NCI-H226 (cell line): Measurements from ENCODE around the gene ASTN2.
A peak's percentile ranks its signal among the peaks of the same experiment; 100 is the strongest.

Experiments used
- DNase-seq: peaks from one replicate; pipeline ENCODE4 v3.0.0-alpha.2; 2015

ASTN2 gene

GRCh38 chr9:116789081-116789480 lies 625.8 kb downstream of the ASTN2 start:
- no peak for DNase-seq

- DNase-seq, result no peak
These were observed 628.1 kb downstream of the ASTN2 start for GRCh38 chr9:116786737-116787136.

DNA sequence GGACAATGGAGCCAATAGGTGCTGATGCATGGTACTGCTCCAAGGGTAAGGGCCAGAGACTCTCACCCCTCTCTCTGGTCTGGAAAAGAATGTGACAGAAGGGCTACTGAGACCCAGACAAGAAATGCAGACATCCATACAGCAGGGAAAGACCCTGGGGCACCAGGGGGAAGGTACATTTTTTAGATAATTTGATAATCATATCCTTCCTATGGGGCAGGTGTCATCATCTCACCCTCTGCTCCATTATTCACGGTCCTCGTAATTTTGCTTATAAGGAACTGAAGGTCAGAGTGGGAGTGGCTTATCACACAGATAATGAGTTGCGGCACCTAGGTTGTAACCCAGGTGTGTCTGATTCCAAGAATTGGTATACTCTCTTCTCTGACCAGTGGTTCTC lies 637.7 kb downstream of the ASTN2 start:
- no peak for DNase-seq

GRCh38 chr9:116774421-116775180 lies 640.3 kb downstream of the ASTN2 start:
- DNase-seq, result no peak

DNA sequence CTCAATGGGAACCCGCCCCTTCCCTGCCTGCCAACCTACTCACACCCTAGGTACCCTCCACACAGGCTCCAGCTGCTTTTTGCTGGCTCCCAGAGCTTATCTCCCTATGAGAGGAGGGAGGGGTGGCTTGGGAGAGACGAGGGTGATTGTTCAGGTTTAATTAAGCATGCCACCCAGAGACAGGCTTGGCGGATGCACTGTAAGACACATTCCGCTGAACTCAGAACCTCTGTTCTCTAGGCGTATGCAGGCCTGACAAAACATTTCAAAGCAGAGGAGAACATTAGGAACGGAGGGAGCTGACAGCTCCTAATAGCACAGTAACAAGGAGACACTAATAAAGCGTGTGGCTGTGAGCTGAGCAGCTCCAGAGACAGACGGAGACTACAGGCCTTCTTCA lies 647.6 kb downstream of the ASTN2 start:
- DNase-seq, result no peak

DNA sequence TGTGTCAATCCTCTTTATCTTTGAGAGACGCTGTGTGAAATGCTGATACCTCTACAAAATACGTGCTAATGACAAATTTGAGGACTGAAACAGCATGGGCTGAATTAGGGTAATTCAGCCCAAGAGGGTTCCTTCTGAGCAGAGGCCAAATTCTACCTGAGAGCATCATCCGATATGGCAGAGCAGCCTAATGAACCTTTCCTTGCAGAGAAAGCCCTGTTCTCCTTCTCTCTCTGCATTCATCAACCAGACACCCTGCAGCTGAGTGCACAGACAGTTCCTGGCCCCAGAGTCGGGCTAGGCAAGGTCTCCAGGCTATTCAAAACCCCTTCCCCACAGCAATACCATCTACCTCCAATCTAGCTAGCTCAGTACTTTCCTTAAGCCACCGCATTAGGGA lies 649.8 kb downstream of the ASTN2 start:
- DNase-seq, result no peak

DNA sequence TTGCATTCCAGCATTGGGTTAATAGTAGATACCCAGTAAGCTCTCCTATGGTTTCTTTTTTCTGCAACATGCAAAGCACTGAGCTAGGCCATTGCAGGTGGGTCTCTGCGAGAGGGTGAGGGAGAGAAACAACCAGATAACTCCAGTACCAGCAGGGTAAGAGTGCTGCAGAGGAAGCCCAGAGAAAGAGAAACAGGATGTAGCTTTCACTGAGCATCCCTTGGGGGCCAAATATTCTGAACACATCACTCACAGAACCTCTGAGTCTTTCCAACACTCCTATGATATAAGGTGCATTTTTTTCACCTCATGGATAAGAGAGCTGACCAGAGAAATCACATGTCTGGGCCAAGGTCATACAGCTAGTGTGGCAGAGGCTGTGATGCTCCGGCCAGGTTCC lies 651.1 kb downstream of the ASTN2 start:
- no peak for DNase-seq

GRCh38 chr9:116760636-116761035 lies 654.2 kb downstream of the ASTN2 start:
- no peak for DNase-seq

- no peak for DNase-seq
These were observed 657.8 kb downstream of the ASTN2 start for GRCh38 chr9:116757030-116757429.

GRCh38 chr9:116753389-116753788 lies 661.5 kb downstream of the ASTN2 start:
- DNase-seq, result no peak

GRCh38 chr9:116750510-116750909 lies 664.3 kb downstream of the ASTN2 start:
- no peak for DNase-seq

- DNase-seq, result no peak
These were observed 665.1 kb downstream of the ASTN2 start for GRCh38 chr9:116749772-116750171.

DNA sequence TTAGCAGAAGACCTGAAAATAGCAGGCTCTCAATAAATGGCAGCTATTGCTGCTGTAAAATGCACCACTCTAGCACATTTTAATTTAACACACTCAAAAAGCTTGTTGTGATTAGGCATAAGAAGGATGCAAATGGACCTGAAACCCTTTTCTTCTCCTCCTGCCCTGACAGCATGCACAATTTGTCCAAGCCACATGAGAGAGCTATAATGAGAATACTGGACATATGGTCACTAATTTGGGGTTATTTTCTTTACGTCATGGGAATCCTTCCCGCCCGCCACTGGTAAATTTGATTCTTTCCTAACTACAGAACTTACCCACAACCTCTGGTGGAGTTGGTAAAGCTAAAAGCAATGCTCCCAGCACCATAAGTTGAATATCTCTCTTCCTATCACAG lies 665.7 kb downstream of the ASTN2 start:
- no peak for DNase-seq

DNA sequence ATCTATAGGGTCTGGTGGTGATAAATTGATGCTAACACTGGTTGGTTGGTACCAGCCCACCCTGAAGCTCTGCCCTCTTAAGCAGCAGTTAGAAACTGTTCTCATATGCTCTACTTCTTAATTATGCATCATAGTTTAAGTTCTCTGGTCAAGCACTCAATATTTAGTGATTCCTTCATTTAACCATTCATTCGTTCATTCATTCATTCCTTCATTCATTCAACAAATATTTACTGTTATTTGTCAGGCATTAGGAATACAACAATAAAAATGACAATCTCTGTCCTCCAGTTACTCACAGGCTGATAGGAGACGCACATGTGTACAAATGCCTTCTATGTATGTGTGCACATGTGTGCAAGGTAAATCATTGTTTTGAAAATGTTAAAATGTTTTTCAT lies 673.1 kb downstream of the ASTN2 start:
- no peak for DNase-seq

GRCh38 chr9:116741086-116741740 lies 673.6 kb downstream of the ASTN2 start:
- DNase-seq, result no peak

GRCh38 chr9:116737152-116737546 lies 677.7 kb downstream of the ASTN2 start:
- DNase-seq, result peak; percentile 28

GRCh38 chr9:116736399-116737151 lies 678.3 kb downstream of the ASTN2 start:
- no peak for DNase-seq

- DNase-seq, result no peak
These were observed 681.7 kb downstream of the ASTN2 start for GRCh38 chr9:116733010-116733641.

DNA sequence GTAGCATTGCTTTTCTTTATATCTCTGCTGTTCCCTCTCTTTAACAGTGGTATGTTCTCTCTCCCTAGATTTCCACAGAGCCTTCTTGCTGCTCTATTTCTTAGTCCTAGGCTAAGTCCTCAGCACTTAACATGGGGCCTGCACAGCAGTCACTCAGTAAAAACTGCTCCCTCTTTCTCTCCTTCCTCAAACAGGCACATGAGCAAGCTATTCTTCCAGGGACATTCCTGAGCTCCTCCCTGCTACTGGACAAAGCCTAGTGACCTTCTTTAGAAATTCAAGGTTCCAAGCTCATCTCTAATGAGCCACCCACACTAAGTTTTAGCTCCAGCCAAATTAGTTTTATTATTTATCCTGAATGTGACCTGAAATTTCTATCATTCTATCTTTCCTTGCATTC lies 688.3 kb downstream of the ASTN2 start:
- DNase-seq, result no peak

- DNase-seq, result no peak
These were observed 690.7 kb downstream of the ASTN2 start for GRCh38 chr9:116724123-116724522.

- DNase-seq, result no peak
These were observed 692.9 kb downstream of the ASTN2 start for GRCh38 chr9:116721944-116722343.

DNA sequence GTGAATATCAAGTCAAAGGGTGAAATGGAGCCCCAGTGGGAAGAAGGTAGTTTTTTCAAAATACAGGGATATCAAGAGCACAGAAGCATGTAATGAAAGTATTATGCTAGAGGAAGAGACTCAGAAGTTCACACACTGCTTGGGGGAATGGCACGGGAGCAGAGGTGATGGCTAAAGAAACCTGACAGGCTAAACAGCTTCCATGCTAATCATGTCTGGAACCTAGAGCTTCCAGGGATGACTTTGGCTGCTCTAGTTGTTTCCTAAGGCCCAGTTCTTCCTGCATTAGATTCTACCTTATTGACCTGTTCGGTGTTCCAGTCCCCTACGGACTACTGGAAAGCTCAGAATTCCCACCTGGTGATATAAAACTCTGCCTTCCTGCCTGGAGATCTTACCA lies 693.4 kb downstream of the ASTN2 start:
- no peak for DNase-seq

DNA sequence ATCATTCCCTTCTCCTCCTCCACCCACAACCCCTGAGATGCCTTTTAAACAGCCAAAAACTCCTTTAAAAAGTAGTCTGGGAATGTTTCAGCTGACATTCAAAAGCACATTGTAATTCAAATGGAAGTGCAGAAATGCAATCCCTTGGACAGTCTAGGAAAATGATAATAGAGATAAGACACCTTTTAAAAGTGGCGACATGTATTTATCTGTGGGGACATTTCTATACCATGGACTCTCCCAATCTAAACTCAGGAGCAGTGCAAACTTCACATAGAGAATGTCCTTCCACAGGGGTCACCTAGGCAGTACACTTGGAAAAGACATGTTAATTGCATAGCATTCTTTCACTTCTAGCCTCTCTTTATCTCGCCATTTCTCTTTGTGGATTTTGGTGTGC lies 694.7 kb downstream of the ASTN2 start:
- no peak for DNase-seq

GRCh38 chr9:116718111-116718510 lies 696.7 kb downstream of the ASTN2 start:
- DNase-seq, result no peak
